Keratinocyte (primary cell): ENCODE data around the gene CHRNB4. TPM values are rescaled to one million over a fixed set of nuclear protein-coding genes. Genes with fewer than 3 reads are reported as not detected.

Experiments
- DNase-seq: peaks from one replicate; pipeline ENCODE4 v3.0.0-alpha.2; 2011; ENCODE audit warnings: low read depth, missing footprints, low spot score
- FAIRE-seq: peaks from 2 replicates; lab custom pipeline; 2011; peaks lifted over from hg19 to GRCh38; lab: Jason Lieb, UNC
- H2AFZ ChIP-seq: 2 replicates; pipeline ENCODE4 v1.6.0; 2012; ENCODE audit warnings: low read length, control low read depth, inconsistent platforms; ENCODE audit not compliant: control insufficient read depth
- H3K27ac ChIP-seq: 2 replicates; pipeline ENCODE4 v1.5.1; 2011; ENCODE audit warnings: low read length; ENCODE audit not compliant: control insufficient read depth, insufficient read depth
- H3K27me3 ChIP-seq: 3 replicates; pipeline ENCODE4 v1.6.0; 2011; ENCODE audit warnings: low read length; ENCODE audit not compliant: control insufficient read depth, insufficient read depth; ENCODE audit errors: extremely low read depth
- H3K36me3 ChIP-seq, 2 experiments: 2 replicates in 1 of 2; 3 replicates in 1 of 2; pipeline ENCODE4 v1.5.1; 2011; ENCODE audit warnings: low read length in 2 of 2, mild to moderate bottlenecking in 1 of 2; ENCODE audit not compliant: control insufficient read depth in 2 of 2, insufficient read depth in 2 of 2; ENCODE audit errors: extremely low read depth in 1 of 2
- H3K4me1 ChIP-seq: 3 replicates; pipeline ENCODE4 v1.5.1; 2011; ENCODE audit warnings: low read length; ENCODE audit not compliant: control insufficient read depth, insufficient read depth; ENCODE audit errors: extremely low read depth
- H3K4me2 ChIP-seq: 3 replicates; pipeline ENCODE4 v1.6.0; 2011; ENCODE audit warnings: low read depth, low read length; ENCODE audit not compliant: control insufficient read depth, insufficient read depth; ENCODE audit errors: extremely low read depth
- H3K4me3 ChIP-seq, 3 experiments: fragments of 200-600 bp in 1 of 3; sonication (generic) in 1 of 3; 2 replicates in 2 of 3; 3 replicates in 1 of 3; pipeline ENCODE4 v1.5.1; 2011 to 2016; ENCODE audit warnings: low read length in 3 of 3, mild to moderate bottlenecking in 3 of 3, control low read depth in 2 of 3, inconsistent platforms in 1 of 3, low read depth in 1 of 3, mixed read lengths in 1 of 3, mixed run types in 1 of 3, moderate library complexity in 1 of 3; ENCODE audit not compliant: control insufficient read depth in 2 of 3, insufficient read depth in 2 of 3; ENCODE audit errors: extremely low read depth in 1 of 3
- H3K79me2 ChIP-seq: 2 replicates; pipeline ENCODE4 v1.6.0; 2012; ENCODE audit warnings: low read length; ENCODE audit not compliant: control insufficient read depth, insufficient read depth
- H3K9ac ChIP-seq: 3 replicates; pipeline ENCODE4 v1.6.0; 2011; ENCODE audit warnings: low read length; ENCODE audit not compliant: control insufficient read depth, insufficient read depth; ENCODE audit errors: extremely low read depth
- H3K9me1 ChIP-seq: 3 replicates; pipeline ENCODE4 v1.6.0; 2011; ENCODE audit warnings: low read length; ENCODE audit not compliant: control insufficient read depth, insufficient read depth; ENCODE audit errors: extremely low read depth
- H3K9me3 ChIP-seq: 2 replicates; pipeline ENCODE4 v1.5.1; 2012; ENCODE audit warnings: low read depth, low read length; ENCODE audit not compliant: control insufficient read depth
- H4K20me1 ChIP-seq: 3 replicates; pipeline ENCODE4 v1.6.0; 2011; ENCODE audit warnings: low read length; ENCODE audit not compliant: control insufficient read depth, insufficient read depth; ENCODE audit errors: extremely low read depth
- EZH2 ChIP-seq: IDR thresholded peaks from one replicate; pipeline ENCODE4 v1.6.1; 2012; ENCODE audit warnings: inconsistent platforms, mild to moderate bottlenecking, low read length, moderate library complexity
- dilution Hi-C: fragments of 300-500 bp; cut with MboI; formaldehyde crosslinking; loops from one replicate; pipeline ENCODE4 v1.7.0; 2020; ENCODE audit warnings: low sequenced_read_pairs; ENCODE audit not compliant: extremely low pct_ligation_motif_present
- polyA plus RNA-seq, 5 experiments: library from polyadenylated mRNA; depleted of rRNA in 3 of 5; stranded (reverse) in 3 of 5; stranded (forward) in 1 of 5; unstranded in 1 of 5; fragments of >200 nt; gene quantifications; 1 replicate in 1 of 5; 2 replicates in 3 of 5; 3 replicates in 1 of 5; pipeline versions ENCODE4 v1.2.1 to v1.2.3, GENCODE V29; 2011 to 2012; ENCODE audit warnings: missing spikeins in 2 of 5, low read depth in 1 of 5, low replicate concordance in 1 of 5
- TF ChIP-seq, protein P1 (sequence below), 3 experiments: IDR thresholded peaks in 1 of 3; conservative IDR thresholded peaks in 1 of 3; optimal IDR thresholded peaks in 1 of 3; 2 replicates in 2 of 3; 3 replicates in 1 of 3; pipeline versions ENCODE3 to v1.5.1; 2011; ENCODE audit warnings: low read length in 3 of 3, mild to moderate bottlenecking in 3 of 3, moderate library complexity in 2 of 3, control low read depth in 1 of 3, inconsistent platforms in 1 of 3; ENCODE audit not compliant: insufficient read depth in 2 of 3; ENCODE audit errors: extremely low read depth in 1 of 3

The CHRNB4 gene
- polyA plus RNA-seq, 1 donor (not counting 4 experiments of a cell fraction or from before 2014, with no cell fraction given) = 0.04 TPM

DNA sequence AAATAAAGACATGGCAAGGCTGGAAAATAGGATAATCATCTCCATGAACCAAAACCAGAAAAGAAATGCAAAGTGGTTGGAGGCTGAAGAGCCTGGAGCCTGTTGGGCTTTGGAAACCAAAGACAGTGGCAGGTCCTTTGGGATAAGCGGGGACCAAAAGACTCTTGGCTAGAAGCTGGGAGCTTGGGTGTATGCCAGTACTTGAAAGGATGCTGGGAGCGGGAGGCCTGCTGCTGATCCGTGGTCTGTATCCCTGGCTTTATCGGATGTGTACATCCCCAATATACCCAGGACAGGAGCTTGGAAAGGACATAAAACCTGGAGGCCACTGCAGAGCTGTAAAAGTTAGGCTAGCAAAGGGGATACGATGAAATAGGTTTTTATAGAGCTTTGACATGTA lies 1.3 kb upstream of the CHRNB4 start:
- no peaks in the 10 kb centered on the region for H3K9me1 ChIP-seq
- dilution Hi-C loops = no loop called here
- DNase-seq (no peak), FAIRE-seq (no peak)
- no peak overlapping the region for H3K27ac ChIP-seq
- H3K4me1 ChIP-seq = peaks cover 4% of the 10 kb centered on the region
- H3K79me2 ChIP-seq = no peaks in the 10 kb centered on the region
- no peak overlapping the region for H3K4me3 ChIP-seq
- TF ChIP-seq, protein P1, sequence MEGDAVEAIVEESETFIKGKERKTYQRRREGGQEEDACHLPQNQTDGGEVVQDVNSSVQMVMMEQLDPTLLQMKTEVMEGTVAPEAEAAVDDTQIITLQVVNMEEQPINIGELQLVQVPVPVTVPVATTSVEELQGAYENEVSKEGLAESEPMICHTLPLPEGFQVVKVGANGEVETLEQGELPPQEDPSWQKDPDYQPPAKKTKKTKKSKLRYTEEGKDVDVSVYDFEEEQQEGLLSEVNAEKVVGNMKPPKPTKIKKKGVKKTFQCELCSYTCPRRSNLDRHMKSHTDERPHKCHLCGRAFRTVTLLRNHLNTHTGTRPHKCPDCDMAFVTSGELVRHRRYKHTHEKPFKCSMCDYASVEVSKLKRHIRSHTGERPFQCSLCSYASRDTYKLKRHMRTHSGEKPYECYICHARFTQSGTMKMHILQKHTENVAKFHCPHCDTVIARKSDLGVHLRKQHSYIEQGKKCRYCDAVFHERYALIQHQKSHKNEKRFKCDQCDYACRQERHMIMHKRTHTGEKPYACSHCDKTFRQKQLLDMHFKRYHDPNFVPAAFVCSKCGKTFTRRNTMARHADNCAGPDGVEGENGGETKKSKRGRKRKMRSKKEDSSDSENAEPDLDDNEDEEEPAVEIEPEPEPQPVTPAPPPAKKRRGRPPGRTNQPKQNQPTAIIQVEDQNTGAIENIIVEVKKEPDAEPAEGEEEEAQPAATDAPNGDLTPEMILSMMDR (optimal IDR thresholded peaks at IDR 0.05 in 1 of 3, IDR thresholded peaks at IDR 0.05 in 1 of 3, conservative IDR thresholded peaks at IDR 0.05 in 1 of 3; ENCODE audit: extremely low read depth in 1 of 3, insufficient read depth in 2 of 3, low read length in 3 of 3) = no peak
- TF ChIP-seq EZH2 = no peak
- no peaks in the 10 kb centered on the region for H3K36me3 ChIP-seq
- H3K9me3 ChIP-seq = no peaks in the 10 kb centered on the region
- H4K20me1 ChIP-seq = no peaks in the 10 kb centered on the region
- no peak overlapping the region for H3K9ac ChIP-seq
- no peak overlapping the region for H3K4me2 ChIP-seq
- no peak overlapping the region for H2AFZ ChIP-seq
- peaks cover 15% of the 10 kb centered on the region for H3K27me3 ChIP-seq

DNA sequence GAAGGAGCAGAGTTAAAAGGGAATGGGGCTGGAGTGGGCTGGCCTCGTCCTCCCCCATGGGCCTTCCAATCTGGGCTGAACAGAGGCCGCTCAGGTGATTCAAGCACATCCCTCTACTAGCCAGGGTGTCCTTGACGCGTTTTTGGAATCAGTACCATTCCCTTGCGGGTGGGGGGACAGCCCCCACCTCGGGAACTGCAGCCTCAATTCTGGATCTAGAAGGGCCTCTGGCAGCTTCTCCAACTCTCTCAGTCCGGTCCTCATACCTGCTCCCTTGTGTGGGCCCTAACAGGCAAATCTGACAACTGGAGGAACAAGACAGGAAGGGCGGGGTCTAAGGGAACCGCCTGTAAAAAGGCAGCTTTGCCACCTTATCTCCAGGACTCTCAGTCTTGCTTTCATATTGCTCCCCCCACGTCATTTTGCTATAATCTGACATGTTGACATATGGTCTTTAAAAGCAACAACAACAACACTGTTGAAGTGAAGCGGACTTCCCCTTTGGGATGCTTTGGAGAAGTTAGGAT lies 802 bp upstream of the CHRNB4 start:
- no peaks in the 10 kb centered on the region for H3K36me3 ChIP-seq
- dilution Hi-C loops = no loop called here
- no peaks in the 10 kb centered on the region for H3K79me2 ChIP-seq
- H3K27ac ChIP-seq = no peak overlapping the region
- no peak for TF ChIP-seq EZH2
- TF ChIP-seq, protein P1 (optimal IDR thresholded peaks at IDR 0.05 in 1 of 3, IDR thresholded peaks at IDR 0.05 in 1 of 3, conservative IDR thresholded peaks at IDR 0.05 in 1 of 3; ENCODE audit: extremely low read depth in 1 of 3, insufficient read depth in 2 of 3, low read length in 3 of 3) = no peak
- H4K20me1 ChIP-seq = no peaks in the 10 kb centered on the region
- no peaks in the 10 kb centered on the region for H3K9me3 ChIP-seq
- H3K4me1 ChIP-seq = peaks cover 4% of the 10 kb centered on the region
- DNase-seq = no peak
- no peaks in the 10 kb centered on the region for H3K9me1 ChIP-seq
- H3K4me2 ChIP-seq = peak overlapping the region; percentile 60
- H2AFZ ChIP-seq = no peak overlapping the region
- no peak overlapping the region for H3K4me3 ChIP-seq
- H3K27me3 ChIP-seq = peaks cover 15% of the 10 kb centered on the region
- no peak for FAIRE-seq
- H3K9ac ChIP-seq = no peak overlapping the region
